HG02852 (cell line): ENCODE results near the gene IL33.

ENCODE experiments used
- ATAC-seq: cut with Tn5 transposase; IDR thresholded peaks from one replicate; pipeline ENCODE4 v1.9.1; 2021; ENCODE audit warnings: mild to moderate bottlenecking, moderate library complexity; ENCODE audit not compliant: unreplicated experiment

Gene IL33

GRCh38 chr9:6216002-6216401, 395 bp downstream of the IL33 start:
- no peak for ATAC-seq

- ATAC-seq = no peak
These were observed 1.3 kb downstream of the IL33 start for GRCh38 chr9:6216951-6217350.

GRCh38 chr9:6218099-6218502, 2.5 kb downstream of the IL33 start:
- no peak for ATAC-seq

GRCh38 chr9:6219040-6219439, 3.4 kb downstream of the IL33 start:
- no peak for ATAC-seq

GRCh38 chr9:6219981-6220380, 4.4 kb downstream of the IL33 start:
- ATAC-seq = no peak

- no peak for ATAC-seq
These were observed 9.0 kb downstream of the IL33 start for GRCh38 chr9:6224393-6225154.

- ATAC-seq = no peak
These were observed 11.1 kb downstream of the IL33 start for GRCh38 chr9:6226696-6227095.

GRCh38 chr9:6229186-6229585, 13.6 kb downstream of the IL33 start:
- ATAC-seq = no peak

- ATAC-seq = no peak
These were observed 14.0 kb downstream of the IL33 start for GRCh38 chr9:6229619-6230018.

- no peak for ATAC-seq
These were observed 14.6 kb downstream of the IL33 start for GRCh38 chr9:6230037-6230780.

GRCh38 chr9:6232336-6232945, 16.8 kb downstream of the IL33 start:
- ATAC-seq = no peak

GRCh38 chr9:6234014-6234413, 18.4 kb downstream of the IL33 start:
- no peak for ATAC-seq

- no peak for ATAC-seq
These were observed 21.7 kb downstream of the IL33 start for GRCh38 chr9:6237267-6237666.

- ATAC-seq = no peak
These were observed 23.4 kb downstream of the IL33 start for GRCh38 chr9:6239048-6239461.

GRCh38 chr9:6239694-6240093, 24.1 kb downstream of the IL33 start:
- ATAC-seq = no peak

GRCh38 chr9:6243746-6244145, 28.1 kb downstream of the IL33 start:
- peak; percentile 98 for ATAC-seq

GRCh38 chr9:6247266-6247665, 31.7 kb downstream of the IL33 start:
- ATAC-seq = no peak

- ATAC-seq = no peak
These were observed 53.3 kb downstream of the IL33 start for GRCh38 chr9:6268826-6269397.

- ATAC-seq = no peak
These were observed 55.3 kb downstream of the IL33 start for GRCh38 chr9:6270896-6271295.

GRCh38 chr9:6271508-6272228, 56.1 kb downstream of the IL33 start:
- no peak for ATAC-seq

GRCh38 chr9:6272229-6272598, 56.6 kb downstream of the IL33 start:
- no peak for ATAC-seq
